Measurements from ENCODE around the gene ITPR2.
"Not testable (repeated sequence)": the region's sequence is repeated elsewhere in the genome, so short reads cannot be mapped to it uniquely, and the experiment has no call there.

Gene ITPR2

GRCh38 chr12:26623136-26623535, 209.9 kb downstream of the ITPR2 start:
- no peak for DNase-seq (ENCODE audit: low read depth)

- no peak for DNase-seq (ENCODE audit: low read depth)
Measured at GRCh38 chr12:26622601-26623000, 210.4 kb downstream of the ITPR2 start.

GRCh38 chr12:26621932-26622331, 211.1 kb downstream of the ITPR2 start:
- no peak for DNase-seq (ENCODE audit: low read depth)

- DNase-seq (ENCODE audit: low read depth), result no peak
Measured at GRCh38 chr12:26620907-26621306, 212.1 kb downstream of the ITPR2 start.

- DNase-seq (ENCODE audit: low read depth), result no peak
Measured at GRCh38 chr12:26617513-26617912, 215.5 kb downstream of the ITPR2 start.

- no peak for DNase-seq (ENCODE audit: low read depth)
Measured at GRCh38 chr12:26614011-26614616, 218.9 kb downstream of the ITPR2 start.

- DNase-seq (ENCODE audit: low read depth), result no peak
Measured at GRCh38 chr12:26612203-26612602, 220.8 kb downstream of the ITPR2 start.

GRCh38 chr12:26611598-26611997, 221.4 kb downstream of the ITPR2 start:
- no peak for DNase-seq (ENCODE audit: low read depth)

- DNase-seq (ENCODE audit: low read depth), result no peak
Measured at GRCh38 chr12:26610774-26611173, 222.2 kb downstream of the ITPR2 start.

- no peak for DNase-seq (ENCODE audit: low read depth)
Measured at GRCh38 chr12:26609986-26610385, 223.0 kb downstream of the ITPR2 start.

- no peak for DNase-seq (ENCODE audit: low read depth)
Measured at GRCh38 chr12:26608706-26609105, 224.3 kb downstream of the ITPR2 start.

- DNase-seq (ENCODE audit: low read depth), result no peak
Measured at GRCh38 chr12:26608273-26608672, 224.7 kb downstream of the ITPR2 start.

- no peak for DNase-seq (ENCODE audit: low read depth)
Measured at GRCh38 chr12:26606911-26607310, 226.1 kb downstream of the ITPR2 start.

GRCh38 chr12:26604813-26605212, 228.2 kb downstream of the ITPR2 start:
- not testable (repeated sequence) for DNase-seq (ENCODE audit: low read depth)

GRCh38 chr12:26599096-26599695, 233.8 kb downstream of the ITPR2 start:
- no peak for DNase-seq (ENCODE audit: low read depth)

GRCh38 chr12:26595806-26596205, 237.2 kb downstream of the ITPR2 start:
- DNase-seq (ENCODE audit: low read depth), result no peak

- DNase-seq (ENCODE audit: low read depth), result no peak
Measured at GRCh38 chr12:26580619-26581018, 252.4 kb downstream of the ITPR2 start.

- DNase-seq (ENCODE audit: low read depth), result no peak
Measured at GRCh38 chr12:26576266-26576665, 256.7 kb downstream of the ITPR2 start.

GRCh38 chr12:26573225-26573909, 259.6 kb downstream of the ITPR2 start:
- no peak for DNase-seq (ENCODE audit: low read depth)

GRCh38 chr12:26572137-26572536, 260.9 kb downstream of the ITPR2 start:
- DNase-seq (ENCODE audit: low read depth), result no peak

- DNase-seq (ENCODE audit: low read depth), result no peak
Measured at GRCh38 chr12:26571560-26571959, 261.4 kb downstream of the ITPR2 start.

GRCh38 chr12:26567126-26567525, 265.9 kb downstream of the ITPR2 start:
- no peak for DNase-seq (ENCODE audit: low read depth)

GRCh38 chr12:26566675-26567074, 266.3 kb downstream of the ITPR2 start:
- no peak for DNase-seq (ENCODE audit: low read depth)

- DNase-seq (ENCODE audit: low read depth), result no peak
Measured at GRCh38 chr12:26566186-26566585, 266.8 kb downstream of the ITPR2 start.
